K562 (cell line): ENCODE results near the gene CPT1B. TPM values are rescaled to one million over a fixed set of nuclear protein-coding genes. Genes with fewer than 3 reads are reported as not detected.

Experiments used
- ATAC-seq: fragments of 200-7000 bp; cut with Tn5 transposase; 3 replicates; pipeline ENCODE4 v1.9.1; 2020; ENCODE audit warnings: moderate library complexity
- BruUV-seq: library from RNA; stranded (reverse); fragments of 400-500 nt; replicated peaks from 2 replicates; lab custom pipeline; 2021; lab: Mats Ljungman, UMichigan
- CTCF ChIA-PET: fragments of 300-600 bp; formaldehyde crosslinking; extraction: SDS; loops from one replicate; lab custom pipeline; 2021; ENCODE audit warnings: low intra/inter-chr PET ratio; lab: Yijun Ruan, JAX
- POLR2A ChIA-PET: fragments of 300-600, 350-650 bp; sonication (Branson Sonifier 250); formaldehyde crosslinking; extraction: SDS; loops from one replicate; lab custom pipeline; 2021; ENCODE audit warnings: antibody characterized with exemption, inconsistent platforms; lab: Yijun Ruan, JAX
- DNase-seq, 4 experiments: peaks; one replicate each; pipeline versions ENCODE4 v3.0.0 to v3.0.0-alpha.2; 2011 to 2018; ENCODE audit warnings: low spot score in 3 of 4, mixed read lengths in 3 of 4; ENCODE audit errors: extremely low read depth in 1 of 4
- FAIRE-seq: peaks from 2 replicates; lab custom pipeline; 2011; peaks lifted over from hg19 to GRCh38; lab: Jason Lieb, UNC
- H2AFZ ChIP-seq: 2 replicates; pipeline ENCODE4 v1.6.0; 2011; ENCODE audit warnings: low read depth, low read length, control low read depth, inconsistent platforms
- H3K27ac ChIP-seq: fragments of 200-600 bp; 3 replicates; pipeline ENCODE4 v1.8.0; 2011; ENCODE audit warnings: low read depth, mild to moderate bottlenecking, control low read depth, inconsistent platforms, low read length, moderate library complexity, mixed read lengths; ENCODE audit errors: extremely low read depth
- H3K27me3 ChIP-seq, 2 experiments: fragments of 300-600 bp in 1 of 2; 2 replicates in 1 of 2; 3 replicates in 1 of 2; pipeline versions ENCODE4 v1.6.0 to v1.8.0; 2011; ENCODE audit warnings: inconsistent platforms in 2 of 2, low read length in 2 of 2, mild to moderate bottlenecking in 1 of 2, mixed read lengths in 1 of 2, moderate library complexity in 1 of 2; ENCODE audit not compliant: control insufficient read depth in 2 of 2, insufficient read depth in 2 of 2
- H3K36me3 ChIP-seq: fragments of 300-600 bp; 3 replicates; pipeline ENCODE4 v1.8.0; 2011; ENCODE audit warnings: mild to moderate bottlenecking, low read length, inconsistent platforms; ENCODE audit not compliant: control insufficient read depth, insufficient read depth
- H3K4me1 ChIP-seq, 2 experiments: fragments of 200-600 bp in 1 of 2; replicated peaks in 1 of 2; 2 replicates in 1 of 2; 3 replicates in 1 of 2; pipeline versions ENCODE4 v1.5.1 to v1.8.0; 2011; ENCODE audit warnings: inconsistent platforms in 2 of 2, low read length in 2 of 2, mild to moderate bottlenecking in 1 of 2, mixed read lengths in 1 of 2, moderate library complexity in 1 of 2; ENCODE audit not compliant: control insufficient read depth in 2 of 2, insufficient read depth in 2 of 2
- H3K4me2 ChIP-seq: 2 replicates; pipeline ENCODE4 v1.6.1; 2011; ENCODE audit warnings: low read length, control low read depth, inconsistent platforms, mixed read lengths; ENCODE audit not compliant: insufficient read depth
- H3K4me3 ChIP-seq: fragments of 200-600 bp; sonication (generic), shearing (Covaris generic); 2 replicates; pipeline ENCODE4 v1.5.1; 2016; ENCODE audit warnings: control low read depth, inconsistent platforms
- H3K79me2 ChIP-seq: fragments of 200-600 bp; 3 replicates; pipeline ENCODE4 v1.8.0; 2011; ENCODE audit warnings: low read length, inconsistent platforms; ENCODE audit not compliant: control insufficient read depth, insufficient read depth
- H3K9ac ChIP-seq, 2 experiments: 2 replicates each; pipeline versions ENCODE4 v1.6.0 to v1.6.1; 2011; ENCODE audit warnings: low read depth in 2 of 2, low read length in 2 of 2, control low read depth in 1 of 2, inconsistent platforms in 1 of 2, mild to moderate bottlenecking in 1 of 2, mixed read lengths in 1 of 2; ENCODE audit not compliant: insufficient read depth in 1 of 2
- H3K9me1 ChIP-seq: one replicate; pipeline ENCODE4 v1.6.0; 2011; ENCODE audit warnings: inconsistent platforms, mild to moderate bottlenecking, low read length, moderate library complexity; ENCODE audit not compliant: control insufficient read depth, insufficient read depth
- H3K9me3 ChIP-seq: replicated peaks from 2 replicates; pipeline ENCODE4 v1.5.1; 2011; ENCODE audit warnings: low read depth, low read length, inconsistent platforms; ENCODE audit not compliant: control insufficient read depth, insufficient read depth
- H4K20me1 ChIP-seq: replicated peaks from 2 replicates; pipeline ENCODE4 v1.6.1; 2011; ENCODE audit warnings: low read length, inconsistent platforms, mixed read lengths; ENCODE audit not compliant: control insufficient read depth, insufficient read depth
- CBX3 ChIP-seq, 2 experiments: IDR thresholded peaks; 1 replicate in 1 of 2; 2 replicates in 1 of 2; pipeline ENCODE4 v1.6.1; 2012; ENCODE audit warnings: inconsistent platforms in 2 of 2, low read length in 2 of 2, borderline replicate concordance in 1 of 2, control low read depth in 1 of 2
- GABPB2 ChIP-seq: fragments of 250-450 bp; sonication (Bioruptor Pico); conservative IDR thresholded peaks from 2 replicates; pipeline ENCODE4 v1.5.1; 2021; ENCODE audit warnings: mild to moderate bottlenecking
- MEF2D ChIP-seq: conservative IDR thresholded peaks from 2 replicates; pipeline ENCODE4 v1.6.1; 2016; ENCODE audit warnings: low read depth, missing genetic modification characterization, missing compliant biosample characterization
- MYBL2 ChIP-seq, 2 experiments: fragments of 450-650 bp in 1 of 2; sonication (generic) in 1 of 2; formaldehyde crosslinking in 1 of 2; IDR thresholded peaks; 2 replicates each; pipeline versions ENCODE4 v1.6.1 to v1.8.1; 2017 to 2022; ENCODE audit warnings: borderline replicate concordance in 1 of 2, inconsistent platforms in 1 of 2, low read depth in 1 of 2, mild to moderate bottlenecking in 1 of 2, missing genetic modification reagents in 1 of 2, moderate library complexity in 1 of 2
- NCOA2 ChIP-seq, 2 experiments: fragments of 450-650 bp; IDR thresholded peaks; 2 replicates each; pipeline ENCODE4 v1.6.1; 2018; ENCODE audit warnings: mild to moderate bottlenecking in 2 of 2, moderate library complexity in 1 of 2; ENCODE audit not compliant: partially characterized antibody in 2 of 2
- PHTF2 ChIP-seq: fragments of 250-450 bp; sonication (Bioruptor Pico); IDR thresholded peaks from 2 replicates; pipeline ENCODE4 v1.5.0; 2021; ENCODE audit warnings: mild to moderate bottlenecking
- TEAD1 ChIP-seq, 2 experiments: fragments of 450-650 bp in 1 of 2; sonication (generic) in 1 of 2; formaldehyde crosslinking; IDR thresholded peaks; 2 replicates each; pipeline versions ENCODE4 v1.4.0 to v1.8.0; 2020 to 2022; ENCODE audit warnings: mild to moderate bottlenecking in 2 of 2, missing genetic modification reagents in 1 of 2
- ZBED1 ChIP-seq: IDR thresholded peaks from 2 replicates; pipeline ENCODE4 v1.6.1; 2014
- ZC3H11A ChIP-seq: IDR thresholded peaks from 2 replicates; pipeline ENCODE4 v1.6.1; 2012; ENCODE audit warnings: low read depth, low read length, improper control_type of control experiment
- ZNF695 ChIP-seq: fragments of 450-650 bp; formaldehyde crosslinking; IDR thresholded peaks from 2 replicates; pipeline ENCODE4 v1.4.0; 2020; ENCODE audit warnings: mild to moderate bottlenecking, moderate library complexity
- WGBS: fragments of 100-300 bp; shearing (Covaris generic); methylation state at CpG from one replicate; pipeline ENCODE4 v1.1.6; 2016; ENCODE audit warnings: low coverage, mixed read lengths; ENCODE audit not compliant: insufficient coverage; ENCODE audit errors: missing lambda C conversion rate; 5-methylcytosine and 5-hydroxymethylcytosine counted together
- in situ Hi-C: fragments of 300-500 bp; cut with MboI; formaldehyde crosslinking; loops from 4 replicates; pipeline ENCODE4 v1.15.0; 2018; ENCODE audit warnings: inconsistent platforms, mixed read lengths
- intact Hi-C: fragments of 100-400 bp; cut with micrococcal nuclease; formaldehyde crosslinking; loops from 2 replicates; pipeline ENCODE4 v1.14.2; 2022
- polyA plus RNA-seq, 8 experiments: library from polyadenylated mRNA; depleted of rRNA in 4 of 8; stranded (reverse) in 5 of 8; unstranded in 3 of 8; fragments of >200 nt; fragmentation: Nextera tagmentation in 2 of 8; fragmentation: Illumina TruSeq in 1 of 8; extraction: Ambion mirVana in 2 of 8; extraction: Trizol in 1 of 8; gene quantifications; 2 replicates each; pipeline versions ENCODE4 v1.2.1 to v1.2.3, GENCODE V29; 2011 to 2014; ENCODE audit warnings: inconsistent platforms in 1 of 8, missing spikeins in 1 of 8
- total RNA-seq, 7 experiments: library from RNA; depleted of rRNA in 6 of 7; stranded (reverse); fragments of >200 nt in 6 of 7; fragmentation: Illumina TruSeq in 2 of 7; extraction: Trizol in 2 of 7; gene quantifications; 2 replicates each; pipeline versions ENCODE4 v1.2.1 to v1.2.3, GENCODE V29; 2011 to 2021; ENCODE audit warnings: low replicate concordance in 1 of 7
- TF ChIP-seq, protein P1 (sequence below): sonication (generic); formaldehyde crosslinking; IDR thresholded peaks from 2 replicates; pipeline ENCODE4 v1.8.0; 2022; ENCODE audit warnings: missing genetic modification reagents, mild to moderate bottlenecking, moderate library complexity, borderline replicate concordance
- TF ChIP-seq, protein P2 (sequence below), 2 experiments: IDR thresholded peaks; 2 replicates each; pipeline ENCODE4 v1.6.1; 2012; ENCODE audit warnings: improper control_type of control experiment in 2 of 2, low read depth in 2 of 2, low read length in 2 of 2, borderline replicate concordance in 1 of 2
- TF ChIP-seq, protein P3 (sequence below): fragments of 250-450 bp; sonication (Bioruptor Pico); IDR thresholded peaks from 2 replicates; pipeline ENCODE4 v1.4.0; 2020

Gene CPT1B
- total and polyA plus RNA-seq, 9 of the 15 experiments (the other 6 are each of a cell fraction or from before 2014, with no cell fraction given) = 0.35 to 6.1 (median 2.6) TPM

DNA sequence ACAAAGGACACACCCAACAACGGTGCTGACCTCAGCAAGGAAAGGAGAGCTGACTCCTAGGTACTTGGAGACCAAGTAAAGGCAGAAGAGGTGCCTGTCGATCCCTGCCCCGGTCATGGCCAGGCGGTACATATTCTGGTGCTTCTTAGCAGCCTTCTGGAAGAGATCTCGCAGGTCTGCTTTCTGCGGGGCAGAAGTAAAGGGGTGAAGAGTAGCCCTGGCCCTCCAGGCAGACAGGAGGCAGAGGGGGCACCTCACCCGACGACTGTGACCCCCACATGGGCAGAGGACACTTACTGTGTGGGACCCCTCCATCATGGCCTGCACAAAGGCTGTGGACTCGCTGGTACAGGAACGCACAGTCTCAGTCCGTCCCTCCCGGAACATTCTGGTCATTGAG lies 7.4 kb downstream of the CPT1B start:
- Histone ChIP-seq H3K9ac (peak overlapping the region in 1 of 2 experiments; percentile 9; a peak in 1 of 4 replicates), H4K20me1 (no peaks in the 10 kb centered on the region), H3K4me1 (peaks cover 0 to 10% of the 10 kb centered on the region in 2 experiments; a peak in 3 of 5 replicates), H3K79me2 (no peaks in the 10 kb centered on the region), H2AFZ (no peak overlapping the region), H3K9me3 (no peaks in the 10 kb centered on the region), H3K4me2 (no peak overlapping the region), H3K4me3 (no peak overlapping the region), H3K36me3 (no peaks in the 10 kb centered on the region), H3K9me1 (no peaks in the 10 kb centered on the region), H3K27ac (no peak overlapping the region), H3K27me3 (no peaks in the 10 kb centered on the region)
- ATAC-seq = no peak
- BruUV-seq = no TSS peak
- no peak for DNase-seq
- POLR2A ChIA-PET = no interaction called here
- no peak for FAIRE-seq
- in situ Hi-C loops = no loop called here
- WGBS = 59% methylated on average over 11 of the region's 12 CpGs
- intact Hi-C loops = no loop called here
- CTCF ChIA-PET = no interaction called here
- TF ChIP-seq MEF2D (no peak), ZNF695 (no peak), ZBED1 (no peak), PHTF2 (no peak), GABPB2 (CRISPR knock-in tag) (no peak), TEAD1 (CRISPR knock-in tag; IDR thresholded peaks at IDR 0.05) (no peak), CBX3 (IDR thresholded peaks at IDR 0.05; ENCODE audit: borderline replicate concordance in 1 of 2, low read length in 2 of 2) (no peak), MYBL2 (IDR thresholded peaks at IDR 0.05; ENCODE audit: low read depth) (no peak), MYBL2 (CRISPR knock-in tag; IDR thresholded peaks at IDR 0.05; ENCODE audit: borderline replicate concordance) (no peak), ZC3H11A (no peak), NCOA2 (IDR thresholded peaks at IDR 0.05; ENCODE audit: partially characterized antibody in 2 of 2) (no peak)
- TF ChIP-seq, protein P1, sequence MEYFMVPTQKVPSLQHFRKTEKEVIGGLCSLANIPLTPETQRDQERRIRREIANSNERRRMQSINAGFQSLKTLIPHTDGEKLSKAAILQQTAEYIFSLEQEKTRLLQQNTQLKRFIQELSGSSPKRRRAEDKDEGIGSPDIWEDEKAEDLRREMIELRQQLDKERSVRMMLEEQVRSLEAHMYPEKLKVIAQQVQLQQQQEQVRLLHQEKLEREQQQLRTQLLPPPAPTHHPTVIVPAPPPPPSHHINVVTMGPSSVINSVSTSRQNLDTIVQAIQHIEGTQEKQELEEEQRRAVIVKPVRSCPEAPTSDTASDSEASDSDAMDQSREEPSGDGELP (CRISPR knock-in tag) = no peak
- TF ChIP-seq, protein P2, sequence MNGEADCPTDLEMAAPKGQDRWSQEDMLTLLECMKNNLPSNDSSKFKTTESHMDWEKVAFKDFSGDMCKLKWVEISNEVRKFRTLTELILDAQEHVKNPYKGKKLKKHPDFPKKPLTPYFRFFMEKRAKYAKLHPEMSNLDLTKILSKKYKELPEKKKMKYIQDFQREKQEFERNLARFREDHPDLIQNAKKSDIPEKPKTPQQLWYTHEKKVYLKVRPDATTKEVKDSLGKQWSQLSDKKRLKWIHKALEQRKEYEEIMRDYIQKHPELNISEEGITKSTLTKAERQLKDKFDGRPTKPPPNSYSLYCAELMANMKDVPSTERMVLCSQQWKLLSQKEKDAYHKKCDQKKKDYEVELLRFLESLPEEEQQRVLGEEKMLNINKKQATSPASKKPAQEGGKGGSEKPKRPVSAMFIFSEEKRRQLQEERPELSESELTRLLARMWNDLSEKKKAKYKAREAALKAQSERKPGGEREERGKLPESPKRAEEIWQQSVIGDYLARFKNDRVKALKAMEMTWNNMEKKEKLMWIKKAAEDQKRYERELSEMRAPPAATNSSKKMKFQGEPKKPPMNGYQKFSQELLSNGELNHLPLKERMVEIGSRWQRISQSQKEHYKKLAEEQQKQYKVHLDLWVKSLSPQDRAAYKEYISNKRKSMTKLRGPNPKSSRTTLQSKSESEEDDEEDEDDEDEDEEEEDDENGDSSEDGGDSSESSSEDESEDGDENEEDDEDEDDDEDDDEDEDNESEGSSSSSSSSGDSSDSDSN (IDR thresholded peaks at IDR 0.05; ENCODE audit: borderline replicate concordance in 1 of 2, low read depth in 2 of 2, low read length in 2 of 2) = no peak
- TF ChIP-seq, protein P3, sequence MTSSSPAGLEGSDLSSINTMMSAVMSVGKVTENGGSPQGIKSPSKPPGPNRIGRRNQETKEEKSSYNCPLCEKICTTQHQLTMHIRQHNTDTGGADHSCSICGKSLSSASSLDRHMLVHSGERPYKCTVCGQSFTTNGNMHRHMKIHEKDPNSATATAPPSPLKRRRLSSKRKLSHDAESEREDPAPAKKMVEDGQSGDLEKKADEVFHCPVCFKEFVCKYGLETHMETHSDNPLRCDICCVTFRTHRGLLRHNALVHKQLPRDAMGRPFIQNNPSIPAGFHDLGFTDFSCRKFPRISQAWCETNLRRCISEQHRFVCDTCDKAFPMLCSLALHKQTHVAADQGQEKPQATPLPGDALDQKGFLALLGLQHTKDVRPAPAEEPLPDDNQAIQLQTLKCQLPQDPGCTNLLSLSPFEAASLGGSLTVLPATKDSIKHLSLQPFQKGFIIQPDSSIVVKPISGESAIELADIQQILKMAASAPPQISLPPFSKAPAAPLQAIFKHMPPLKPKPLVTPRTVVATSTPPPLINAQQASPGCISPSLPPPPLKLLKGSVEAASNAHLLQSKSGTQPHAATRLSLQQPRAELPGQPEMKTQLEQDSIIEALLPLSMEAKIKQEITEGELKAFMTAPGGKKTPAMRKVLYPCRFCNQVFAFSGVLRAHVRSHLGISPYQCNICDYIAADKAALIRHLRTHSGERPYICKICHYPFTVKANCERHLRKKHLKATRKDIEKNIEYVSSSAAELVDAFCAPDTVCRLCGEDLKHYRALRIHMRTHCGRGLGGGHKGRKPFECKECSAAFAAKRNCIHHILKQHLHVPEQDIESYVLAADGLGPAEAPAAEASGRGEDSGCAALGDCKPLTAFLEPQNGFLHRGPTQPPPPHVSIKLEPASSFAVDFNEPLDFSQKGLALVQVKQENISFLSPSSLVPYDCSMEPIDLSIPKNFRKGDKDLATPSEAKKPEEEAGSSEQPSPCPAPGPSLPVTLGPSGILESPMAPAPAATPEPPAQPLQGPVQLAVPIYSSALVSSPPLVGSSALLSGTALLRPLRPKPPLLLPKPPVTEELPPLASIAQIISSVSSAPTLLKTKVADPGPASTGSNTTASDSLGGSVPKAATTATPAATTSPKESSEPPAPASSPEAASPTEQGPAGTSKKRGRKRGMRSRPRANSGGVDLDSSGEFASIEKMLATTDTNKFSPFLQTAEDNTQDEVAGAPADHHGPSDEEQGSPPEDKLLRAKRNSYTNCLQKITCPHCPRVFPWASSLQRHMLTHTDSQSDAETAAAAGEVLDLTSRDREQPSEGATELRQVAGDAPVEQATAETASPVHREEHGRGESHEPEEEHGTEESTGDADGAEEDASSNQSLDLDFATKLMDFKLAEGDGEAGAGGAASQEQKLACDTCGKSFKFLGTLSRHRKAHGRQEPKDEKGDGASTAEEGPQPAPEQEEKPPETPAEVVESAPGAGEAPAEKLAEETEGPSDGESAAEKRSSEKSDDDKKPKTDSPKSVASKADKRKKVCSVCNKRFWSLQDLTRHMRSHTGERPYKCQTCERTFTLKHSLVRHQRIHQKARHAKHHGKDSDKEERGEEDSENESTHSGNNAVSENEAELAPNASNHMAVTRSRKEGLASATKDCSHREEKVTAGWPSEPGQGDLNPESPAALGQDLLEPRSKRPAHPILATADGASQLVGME (CRISPR knock-in tag) = no peak
